ENCODE results near the gene ADRB2. TPM values are rescaled to one million over a fixed set of nuclear protein-coding genes. Genes with fewer than 3 reads are reported as not detected.

Gene ADRB2
- total RNA-seq, 1 experiment from 2014 or later: not detected

- Mint-ChIP-seq H3K9me3 (ENCODE audit: unreplicated experiment) (no peaks in the 10 kb centered on the region), H3K4me3 (ENCODE audit: unreplicated experiment) (no peak overlapping the region), H3K27ac (ENCODE audit: unreplicated experiment) (no peak overlapping the region), H3K4me1 (ENCODE audit: low read depth, unreplicated experiment) (no peaks in the 10 kb centered on the region), H3K36me3 (ENCODE audit: insufficient read depth, unreplicated experiment) (no peaks in the 10 kb centered on the region), H3K27me3 (ENCODE audit: insufficient read depth, unreplicated experiment) (peaks cover 13% of the 10 kb centered on the region)
- BruUV-seq (replicated peaks): no TSS peak
- Histone ChIP-seq H3K4me3 (ENCODE audit: low read depth, low read length) (no peak overlapping the region), H3K27me3 (replicated peaks; ENCODE audit: control insufficient read depth, insufficient read depth, low read length) (peaks cover 2% of the 10 kb centered on the region; the same call in 1 of the 2 replicates), H3K9me3 (no peaks in the 10 kb centered on the region), H3K4me1 (no peaks in the 10 kb centered on the region), H3K36me3 (ENCODE audit: control insufficient read depth, insufficient read depth, low read length) (no peaks in the 10 kb centered on the region)
- TF ChIP-seq CTCF (IDR thresholded peaks at IDR 0.05; ENCODE audit: insufficient read depth in 1 of 2, low read depth in 1 of 2, low read length in 1 of 2, severe bottlenecking in 1 of 2, unreplicated experiment in 1 of 2): no peak
- CTCF ChIA-PET: no interaction called here
- POLR2A ChIA-PET: no interaction called here
- DNase-seq: no peak
- intact Hi-C loops (cut with micrococcal nuclease; ENCODE audit: unreplicated experiment): no loop called here
Measured at GRCh38 chr5:148791334-148791667, 35.1 kb upstream of the ADRB2 start.

GRCh38 chr5:148791696-148792095, 34.7 kb upstream of the ADRB2 start:
- Histone ChIP-seq H3K9me3 (no peaks in the 10 kb centered on the region), H3K4me3 (ENCODE audit: low read depth, low read length) (no peak overlapping the region), H3K27me3 (replicated peaks; ENCODE audit: control insufficient read depth, insufficient read depth, low read length) (peaks cover 2% of the 10 kb centered on the region; the same call in 1 of the 2 replicates), H3K36me3 (ENCODE audit: control insufficient read depth, insufficient read depth, low read length) (no peaks in the 10 kb centered on the region), H3K4me1 (no peaks in the 10 kb centered on the region)
- CTCF ChIA-PET: no interaction called here
- Mint-ChIP-seq H3K27me3 (ENCODE audit: insufficient read depth, unreplicated experiment) (peaks cover 13% of the 10 kb centered on the region), H3K36me3 (ENCODE audit: insufficient read depth, unreplicated experiment) (no peaks in the 10 kb centered on the region), H3K4me3 (ENCODE audit: unreplicated experiment) (no peak overlapping the region), H3K4me1 (ENCODE audit: low read depth, unreplicated experiment) (no peaks in the 10 kb centered on the region), H3K27ac (ENCODE audit: unreplicated experiment) (no peak overlapping the region), H3K9me3 (ENCODE audit: unreplicated experiment) (no peaks in the 10 kb centered on the region)
- no peak for TF ChIP-seq CTCF (IDR thresholded peaks at IDR 0.05; ENCODE audit: insufficient read depth in 1 of 2, low read depth in 1 of 2, low read length in 1 of 2, severe bottlenecking in 1 of 2, unreplicated experiment in 1 of 2)
- POLR2A ChIA-PET: no interaction called here
- BruUV-seq (replicated peaks): no TSS peak
- intact Hi-C loops (cut with micrococcal nuclease; ENCODE audit: unreplicated experiment): no loop called here
- no peak for DNase-seq

- DNase-seq: no peak
Measured at GRCh38 chr5:148792744-148793143, 33.7 kb upstream of the ADRB2 start.

More at GRCh38 chr5:148792744-148793143, 33.7 kb upstream of the ADRB2 start:
- BruUV-seq (replicated peaks): no TSS peak
- intact Hi-C loops (cut with micrococcal nuclease; ENCODE audit: unreplicated experiment): no loop called here
- CTCF ChIA-PET: no interaction called here
- Histone ChIP-seq H3K4me1 (no peaks in the 10 kb centered on the region), H3K4me3 (ENCODE audit: low read depth, low read length) (no peak overlapping the region), H3K36me3 (ENCODE audit: control insufficient read depth, insufficient read depth, low read length) (no peaks in the 10 kb centered on the region), H3K9me3 (no peaks in the 10 kb centered on the region), H3K27me3 (replicated peaks; ENCODE audit: control insufficient read depth, insufficient read depth, low read length) (peaks cover 2% of the 10 kb centered on the region; the same call in 1 of the 2 replicates)
- no peaks in the 10 kb centered on the region for H3K4me1 Mint-ChIP-seq (ENCODE audit: low read depth, unreplicated experiment)
- no peak overlapping the region for H3K27ac Mint-ChIP-seq (ENCODE audit: unreplicated experiment)
- POLR2A ChIA-PET: no interaction called here
- peaks cover 13% of the 10 kb centered on the region for H3K27me3 Mint-ChIP-seq (ENCODE audit: insufficient read depth, unreplicated experiment)
- no peak for TF ChIP-seq CTCF (IDR thresholded peaks at IDR 0.05; ENCODE audit: insufficient read depth in 1 of 2, low read depth in 1 of 2, low read length in 1 of 2, severe bottlenecking in 1 of 2, unreplicated experiment in 1 of 2)
- no peaks in the 10 kb centered on the region for H3K36me3 Mint-ChIP-seq (ENCODE audit: insufficient read depth, unreplicated experiment)
- no peaks in the 10 kb centered on the region for H3K9me3 Mint-ChIP-seq (ENCODE audit: unreplicated experiment)
- H3K4me3 Mint-ChIP-seq (ENCODE audit: unreplicated experiment): no peak overlapping the region
